Fibroblast of the aortic adventitia (primary cell): ENCODE results near the gene PRSS16. TPM values are rescaled to one million over a fixed set of nuclear protein-coding genes. Genes with fewer than 3 reads are reported as not detected.

ENCODE experiments used
- DNase-seq: peaks from one replicate; pipeline ENCODE4 v3.0.0-alpha.2; 2010; ENCODE audit warnings: low read depth
- H3K4me3 ChIP-seq: 2 replicates; pipeline ENCODE4 v1.5.1; 2011; ENCODE audit warnings: low read depth, mild to moderate bottlenecking, control low read depth, low read length, moderate library complexity
- CTCF ChIP-seq: IDR thresholded peaks from 2 replicates; pipeline ENCODE4 v1.5.1; 2011; ENCODE audit warnings: mild to moderate bottlenecking, low read length, control low read depth, inconsistent platforms; ENCODE audit not compliant: insufficient read depth
- total RNA-seq: library from RNA; depleted of rRNA; stranded (reverse); fragments of >200 nt; gene quantifications from 2 replicates; pipeline ENCODE4 v1.2.3, GENCODE V29; 2012; ENCODE audit warnings: low replicate concordance

The PRSS16 gene
- total RNA-seq, 1 donor, result not detected

GRCh38 chr6:27303613-27304272 is 56.2 kb downstream of the PRSS16 start:
- H3K4me3 ChIP-seq, result no peak overlapping the region
- DNase-seq, result no peak
- no peak for TF ChIP-seq CTCF

Other genes with a start within 250 kb of the PRSS16 start
- not detected in 2 replicates for gene POM121L2, start 64.6 kb downstream of the PRSS16 start, total RNA-seq
- gene ZNF391, start 141.1 kb downstream of the PRSS16 start, total RNA-seq, result 1.4 and 3.0 TPM in 2 replicates
- gene ZNF184, start 225.4 kb downstream of the PRSS16 start, total RNA-seq, result 6.5 and 12.2 TPM in 2 replicates